Smooth muscle cell (in vitro differentiated cells): ENCODE results near the gene CXCL17. TPM values are rescaled to one million over a fixed set of nuclear protein-coding genes. Genes with fewer than 3 reads are reported as not detected.
"Not testable (repeated sequence)": the region's sequence is repeated elsewhere in the genome, so short reads cannot be mapped to it uniquely, and the experiment has no call there.

ENCODE experiments used
- DNase-seq: peaks from one replicate; lab custom pipeline; 2025; ENCODE audit not compliant: unreplicated experiment; lab: John Stamatoyannopoulos, UW
- H2AFZ ChIP-seq: fragments of 200-600 bp; sonication (generic); 2 replicates; pipeline ENCODE4 v1.6.0; 2016; ENCODE audit warnings: antibody characterized with exemption, low read depth, mild to moderate bottlenecking
- H3F3A ChIP-seq: fragments of 200-600 bp; sonication (generic); 2 replicates; pipeline ENCODE4 v1.6.0; 2017; ENCODE audit warnings: antibody characterized with exemption, low read depth
- H3K27ac ChIP-seq: fragments of 200-600 bp; sonication (generic); 2 replicates; pipeline ENCODE4 v1.5.1; 2016; ENCODE audit warnings: low read depth, mild to moderate bottlenecking
- H3K27me3 ChIP-seq: fragments of 200-600 bp; sonication (generic); 2 replicates; pipeline ENCODE4 v1.6.1; 2016; ENCODE audit warnings: low read depth, mild to moderate bottlenecking
- H3K36me3 ChIP-seq: fragments of 200-600 bp; sonication (generic); 2 replicates; pipeline ENCODE4 v1.5.1; 2016; ENCODE audit warnings: low read depth
- H3K4me1 ChIP-seq: fragments of 200-600 bp; sonication (generic); 2 replicates; pipeline ENCODE4 v1.5.1; 2016; ENCODE audit warnings: low read depth
- H3K4me2 ChIP-seq: fragments of 200-600 bp; sonication (generic); 2 replicates; pipeline ENCODE4 v1.6.0; 2016; ENCODE audit warnings: mild to moderate bottlenecking
- H3K4me3 ChIP-seq: fragments of 200-600 bp; sonication (generic); 2 replicates; pipeline ENCODE4 v1.5.1; 2016; ENCODE audit warnings: mild to moderate bottlenecking
- H3K79me2 ChIP-seq: fragments of 200-600 bp; sonication (generic); 2 replicates; pipeline ENCODE4 v1.6.0; 2016; ENCODE audit warnings: low read depth, mild to moderate bottlenecking
- H3K9ac ChIP-seq: fragments of 200-600 bp; sonication (generic); 2 replicates; pipeline ENCODE4 v1.6.0; 2016; ENCODE audit warnings: low read depth
- H3K9me3 ChIP-seq: fragments of 200-600 bp; sonication (generic); replicated peaks from 2 replicates; pipeline ENCODE4 v1.5.1; 2016; ENCODE audit warnings: low read depth
- H4K20me1 ChIP-seq: fragments of 200-600 bp; sonication (generic); 2 replicates; pipeline ENCODE4 v1.6.0; 2016; ENCODE audit warnings: low read depth
- WGBS: methylation state at CpG from one replicate; pipeline ENCODE4 v1.1.7; 2016; ENCODE audit warnings: low lambda C conversion rate; 5-methylcytosine and 5-hydroxymethylcytosine counted together
- polyA plus RNA-seq: library from polyadenylated mRNA; unstranded; fragments of >200 nt; fragmentation: Nextera tagmentation; extraction: Ambion mirVana; gene quantifications from 2 replicates; pipeline ENCODE4 v1.2.1, GENCODE V29; 2016
- total RNA-seq: library from RNA; depleted of rRNA; stranded (reverse); fragments of >200 nt; gene quantifications from 2 replicates; pipeline ENCODE4 v1.2.3, GENCODE V29; 2014
- TF ChIP-seq, protein P1 (sequence below): fragments of 200-600 bp; sonication (generic); IDR thresholded peaks from 2 replicates; pipeline ENCODE4 v1.5.1; 2017; ENCODE audit warnings: borderline replicate concordance, mild to moderate bottlenecking, antibody characterized with exemption; ENCODE audit not compliant: insufficient read depth, poor library complexity, severe bottlenecking

The CXCL17 gene
- total and polyA plus RNA-seq, 2 experiments from 2014 or later, result not detected

DNA sequence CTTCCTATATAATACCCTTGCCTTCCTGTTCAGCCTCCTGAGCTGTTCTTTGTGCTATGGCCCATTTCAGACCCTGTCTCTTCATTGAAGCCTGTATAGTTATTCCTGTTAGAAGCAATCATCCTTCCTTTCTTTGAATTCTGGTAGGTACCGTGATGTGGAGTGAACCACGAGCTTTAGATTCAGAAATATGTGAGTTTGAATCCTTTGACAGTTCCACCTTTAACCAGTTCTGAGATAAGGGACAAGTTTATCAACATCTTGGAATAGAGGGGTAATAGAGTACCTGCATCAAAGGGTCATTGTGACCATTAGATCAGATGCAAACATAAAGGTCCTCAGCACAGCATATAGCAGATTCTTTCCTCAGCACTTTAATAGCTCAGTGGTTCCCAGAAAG is 12.3 kb upstream of the CXCL17 start:
- no peaks in the 10 kb centered on the region for H3K79me2 ChIP-seq
- H4K20me1 ChIP-seq, result peaks cover 2% of the 10 kb centered on the region
- no peaks in the 10 kb centered on the region for H3K4me1 ChIP-seq
- H3K36me3 ChIP-seq, result no peaks in the 10 kb centered on the region
- no peaks in the 10 kb centered on the region for H3K9me3 ChIP-seq
- TF ChIP-seq, protein P1, sequence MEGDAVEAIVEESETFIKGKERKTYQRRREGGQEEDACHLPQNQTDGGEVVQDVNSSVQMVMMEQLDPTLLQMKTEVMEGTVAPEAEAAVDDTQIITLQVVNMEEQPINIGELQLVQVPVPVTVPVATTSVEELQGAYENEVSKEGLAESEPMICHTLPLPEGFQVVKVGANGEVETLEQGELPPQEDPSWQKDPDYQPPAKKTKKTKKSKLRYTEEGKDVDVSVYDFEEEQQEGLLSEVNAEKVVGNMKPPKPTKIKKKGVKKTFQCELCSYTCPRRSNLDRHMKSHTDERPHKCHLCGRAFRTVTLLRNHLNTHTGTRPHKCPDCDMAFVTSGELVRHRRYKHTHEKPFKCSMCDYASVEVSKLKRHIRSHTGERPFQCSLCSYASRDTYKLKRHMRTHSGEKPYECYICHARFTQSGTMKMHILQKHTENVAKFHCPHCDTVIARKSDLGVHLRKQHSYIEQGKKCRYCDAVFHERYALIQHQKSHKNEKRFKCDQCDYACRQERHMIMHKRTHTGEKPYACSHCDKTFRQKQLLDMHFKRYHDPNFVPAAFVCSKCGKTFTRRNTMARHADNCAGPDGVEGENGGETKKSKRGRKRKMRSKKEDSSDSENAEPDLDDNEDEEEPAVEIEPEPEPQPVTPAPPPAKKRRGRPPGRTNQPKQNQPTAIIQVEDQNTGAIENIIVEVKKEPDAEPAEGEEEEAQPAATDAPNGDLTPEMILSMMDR, result no peak
- no peak overlapping the region for H3K9ac ChIP-seq
- 92% methylated on average over 2 of the region's 2 CpGs for WGBS
- no peak overlapping the region for H3K27ac ChIP-seq
- H3F3A ChIP-seq, result no peaks in the 10 kb centered on the region
- H3K4me3 ChIP-seq, result no peak overlapping the region
- no peak overlapping the region for H2AFZ ChIP-seq
- H3K27me3 ChIP-seq, result no peaks in the 10 kb centered on the region
- DNase-seq, result no peak
- no peak overlapping the region for H3K4me2 ChIP-seq

DNA sequence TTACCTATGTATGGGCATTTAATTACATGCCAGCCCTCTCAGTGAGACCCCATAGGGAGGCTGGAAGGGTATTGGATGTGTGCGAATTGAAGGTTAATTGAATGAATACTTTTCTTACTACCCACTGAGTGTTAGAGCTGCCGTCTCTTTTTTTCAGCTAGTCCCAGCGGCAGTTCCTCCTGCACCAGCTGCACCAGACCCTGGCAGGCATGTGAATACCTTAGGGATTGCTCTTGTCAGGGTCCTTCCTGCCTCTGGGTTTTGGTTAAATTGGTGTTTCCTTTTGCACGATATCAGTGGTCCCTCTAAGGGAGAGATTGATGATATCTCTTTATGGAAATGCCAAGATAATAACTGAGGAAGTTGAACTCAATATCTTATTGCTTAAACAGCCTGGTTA is 9.8 kb upstream of the CXCL17 start:
- 60% methylated on average over 4 of the region's 4 CpGs for WGBS
- Histone ChIP-seq H3K27ac (no peak overlapping the region), H3K4me3 (no peak overlapping the region), H4K20me1 (peaks cover 10% of the 10 kb centered on the region), H3K27me3 (no peaks in the 10 kb centered on the region), H3F3A (no peaks in the 10 kb centered on the region), H3K9ac (no peak overlapping the region), H2AFZ (no peak overlapping the region), H3K4me1 (no peaks in the 10 kb centered on the region), H3K4me2 (no peak overlapping the region), H3K9me3 (no peaks in the 10 kb centered on the region), H3K79me2 (no peaks in the 10 kb centered on the region), H3K36me3 (no peaks in the 10 kb centered on the region)
- DNase-seq, result no peak
- TF ChIP-seq, protein P1, result no peak

DNA sequence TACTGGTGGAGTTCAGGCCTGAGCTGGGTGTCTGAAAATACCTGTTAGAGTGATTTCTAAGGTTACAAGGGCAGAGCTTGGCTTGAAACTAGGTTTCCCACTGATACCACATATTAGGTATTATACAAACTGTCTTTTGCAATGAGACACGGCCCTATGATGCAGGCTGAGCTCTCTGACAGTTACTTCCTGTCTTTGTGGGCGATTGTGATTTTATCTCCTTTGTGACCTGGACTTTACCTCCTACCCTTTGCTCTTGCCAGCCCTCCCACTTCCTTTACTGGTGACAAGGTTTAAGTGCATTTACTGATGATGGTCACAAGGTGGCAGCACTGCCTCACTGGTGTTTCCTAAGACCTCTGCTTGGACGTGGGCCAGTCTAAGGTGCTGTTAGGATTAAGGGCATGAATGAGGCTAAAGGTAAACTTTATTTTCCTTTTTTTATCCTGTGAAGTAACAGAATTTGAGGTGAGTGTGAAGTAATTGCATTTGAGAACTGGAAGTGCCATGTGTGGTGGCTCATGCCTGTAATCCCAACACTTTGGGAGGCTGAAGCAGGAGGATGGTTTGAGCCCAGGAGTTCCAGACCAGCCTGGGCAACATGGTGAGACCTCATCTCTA is 7.7 kb upstream of the CXCL17 start:
- Histone ChIP-seq H3K27ac (no peak overlapping the region), H3K36me3 (no peaks in the 10 kb centered on the region), H4K20me1 (peaks cover 10% of the 10 kb centered on the region), H3K4me2 (no peak overlapping the region), H2AFZ (no peak overlapping the region), H3K4me3 (no peak overlapping the region), H3K9ac (no peak overlapping the region), H3K9me3 (no peaks in the 10 kb centered on the region), H3K4me1 (no peaks in the 10 kb centered on the region), H3K79me2 (no peaks in the 10 kb centered on the region), H3F3A (no peaks in the 10 kb centered on the region), H3K27me3 (no peaks in the 10 kb centered on the region)
- TF ChIP-seq, protein P1, result peak; percentile 91
- no peak for DNase-seq
- WGBS, result 1% methylated on average over 3 of the region's 3 CpGs

DNA sequence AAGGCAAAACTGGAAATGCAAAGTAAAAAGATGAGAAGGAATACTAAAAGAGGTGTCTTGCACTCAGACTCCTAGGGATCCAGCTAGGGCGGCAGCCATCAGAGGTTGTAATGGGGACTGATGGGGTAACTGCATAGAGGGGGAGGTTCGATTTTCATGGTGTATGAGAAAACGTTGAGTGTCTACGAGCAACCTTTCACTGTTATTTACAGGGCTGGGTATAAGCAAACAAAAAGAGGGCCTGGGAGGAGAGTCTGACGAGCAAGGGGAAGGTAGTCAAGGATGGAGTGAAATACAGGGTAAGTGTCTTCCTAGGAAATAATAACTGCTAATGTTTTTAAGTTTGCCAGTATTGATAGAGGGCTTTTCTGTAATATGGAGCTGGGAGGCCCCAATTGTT is 5.6 kb upstream of the CXCL17 start:
- H4K20me1 ChIP-seq, H3K4me3 ChIP-seq, H3K9me3 ChIP-seq, H3K27ac ChIP-seq, H3K79me2 ChIP-seq, H3K4me1 ChIP-seq, DNase-seq, H2AFZ ChIP-seq, H3K9ac ChIP-seq, H3K36me3 ChIP-seq, H3K27me3 ChIP-seq, H3F3A ChIP-seq, H3K4me2 ChIP-seq: not testable (repeated sequence)
- WGBS, result 87% methylated on average over 5 of the region's 5 CpGs
